K562 (cell line): Measurements from ENCODE around the gene NKX1-2. TPM values are rescaled to one million over a fixed set of nuclear protein-coding genes. Genes with fewer than 3 reads are reported as not detected.

Experiments
- ARID1B ChIP-seq: fragments of 450-650 bp; IDR thresholded peaks from 2 replicates; pipeline ENCODE4 v1.6.1; 2016; ENCODE audit warnings: antibody characterized with exemption, mild to moderate bottlenecking, inconsistent platforms
- ATF7 ChIP-seq: fragments of 450-650 bp; IDR thresholded peaks from 2 replicates; pipeline ENCODE4 v1.7.1; 2014; ENCODE audit warnings: mild to moderate bottlenecking, moderate library complexity
- BRD9 ChIP-seq: fragments of 450-650 bp; IDR thresholded peaks from 2 replicates; pipeline ENCODE4 v1.6.1; 2018; ENCODE audit warnings: low read depth; ENCODE audit not compliant: partially characterized antibody
- CBFA2T3 ChIP-seq: fragments of 450-650 bp; IDR thresholded peaks from 2 replicates; pipeline ENCODE4 v1.6.1; 2017
- DACH1 ChIP-seq: fragments of 450-650 bp; IDR thresholded peaks from 2 replicates; pipeline ENCODE4 v1.6.1; 2018; ENCODE audit not compliant: partially characterized antibody
- EP400 ChIP-seq: fragments of 450-650 bp; IDR thresholded peaks from 2 replicates; pipeline ENCODE4 v1.6.1; 2017; ENCODE audit warnings: antibody characterized with exemption, mild to moderate bottlenecking, moderate library complexity
- FOXJ2 ChIP-seq: fragments of 200-800 bp; sonication (Bioruptor generic); IDR thresholded peaks from 2 replicates; pipeline ENCODE4 v1.6.1; 2016; ENCODE audit warnings: missing genetic modification characterization, missing compliant biosample characterization
- HDAC2 ChIP-seq: fragments of 450-650 bp; IDR thresholded peaks from 2 replicates; pipeline ENCODE4 v1.6.1; 2016; ENCODE audit warnings: mild to moderate bottlenecking
- HDAC3 ChIP-seq: fragments of 450-650 bp; IDR thresholded peaks from 2 replicates; pipeline ENCODE4 v1.6.1; 2018; ENCODE audit warnings: borderline replicate concordance, mild to moderate bottlenecking, moderate library complexity; ENCODE audit not compliant: partially characterized antibody
- KDM1A ChIP-seq, 2 experiments: fragments of 450-650 bp; IDR thresholded peaks; 2 replicates each; pipeline ENCODE4 v1.6.1; 2016; ENCODE audit warnings: mild to moderate bottlenecking in 2 of 2
- KDM5B ChIP-seq: fragments of 200-600 bp; sonication (generic); IDR thresholded peaks from 2 replicates; pipeline ENCODE4 v1.6.1; 2012; ENCODE audit warnings: low read depth, mild to moderate bottlenecking, moderate library complexity, low read length, control low read depth, inconsistent platforms; ENCODE audit not compliant: insufficient replicate concordance
- KHSRP ChIP-seq: fragments of 450-650 bp; IDR thresholded peaks from 2 replicates; pipeline ENCODE4 v1.6.1; 2017
- KLF16 ChIP-seq: IDR thresholded peaks from 2 replicates; pipeline ENCODE4 v1.6.1; 2016; ENCODE audit warnings: antibody characterized with exemption
- NCOR1 ChIP-seq: fragments of 450-650 bp; IDR thresholded peaks from 2 replicates; pipeline ENCODE4 v1.6.1; 2016; ENCODE audit warnings: mild to moderate bottlenecking, moderate library complexity
- TEAD1 ChIP-seq, 2 experiments: fragments of 450-650 bp in 1 of 2; sonication (generic) in 1 of 2; formaldehyde crosslinking; IDR thresholded peaks; 2 replicates each; pipeline versions ENCODE4 v1.4.0 to v1.8.0; 2020 to 2022; ENCODE audit warnings: mild to moderate bottlenecking in 2 of 2, missing genetic modification reagents in 1 of 2
- TRIM24 ChIP-seq, 2 experiments: fragments of 450-650 bp; IDR thresholded peaks; 2 replicates each; pipeline ENCODE4 v1.6.1; 2016
- U2AF2 ChIP-seq: fragments of 200-400 bp; formaldehyde crosslinking; optimal IDR thresholded peaks from 2 replicates; pipeline ENCODE3; 2017; ENCODE audit warnings: low read depth, mild to moderate bottlenecking, low read length
- ZFX ChIP-seq: sonication (generic); formaldehyde crosslinking; IDR thresholded peaks from 2 replicates; pipeline ENCODE4 v1.8.0; 2022; ENCODE audit warnings: mild to moderate bottlenecking, missing genetic modification reagents, moderate library complexity
- ZNF174 ChIP-seq: fragments of 250-450 bp; sonication (Bioruptor Pico); IDR thresholded peaks from 2 replicates; pipeline ENCODE4 v1.4.0; 2020; ENCODE audit warnings: mild to moderate bottlenecking
- ZNF23 ChIP-seq: fragments of 250-450 bp; sonication (Bioruptor Pico); IDR thresholded peaks from 2 replicates; pipeline ENCODE4 v1.4.0; 2020; ENCODE audit warnings: mild to moderate bottlenecking
- ZNF347 ChIP-seq: fragments of 450-650 bp; formaldehyde crosslinking; IDR thresholded peaks from 2 replicates; pipeline ENCODE4 v1.4.0; 2020; ENCODE audit warnings: low read depth, mild to moderate bottlenecking, moderate library complexity
- polyA plus RNA-seq, 8 experiments: library from polyadenylated mRNA; depleted of rRNA in 4 of 8; stranded (reverse) in 5 of 8; unstranded in 3 of 8; fragments of >200 nt; fragmentation: Nextera tagmentation in 2 of 8; fragmentation: Illumina TruSeq in 1 of 8; extraction: Ambion mirVana in 2 of 8; extraction: Trizol in 1 of 8; gene quantifications; 2 replicates each; pipeline versions ENCODE4 v1.2.1 to v1.2.3, GENCODE V29; 2011 to 2014; ENCODE audit warnings: inconsistent platforms in 1 of 8, missing spikeins in 1 of 8
- total RNA-seq, 7 experiments: library from RNA; depleted of rRNA in 6 of 7; stranded (reverse); fragments of >200 nt in 6 of 7; fragmentation: Illumina TruSeq in 2 of 7; extraction: Trizol in 2 of 7; gene quantifications; 2 replicates each; pipeline versions ENCODE4 v1.2.1 to v1.2.3, GENCODE V29; 2011 to 2021; ENCODE audit warnings: low replicate concordance in 1 of 7
- TF ChIP-seq, protein P1 (sequence below), 2 experiments: fragments of 150-350 bp in 1 of 2; IDR thresholded peaks; 2 replicates each; pipeline ENCODE4 v1.6.1; 2012 to 2016; ENCODE audit warnings: low read depth in 2 of 2, low read length in 2 of 2, mild to moderate bottlenecking in 1 of 2, moderate library complexity in 1 of 2
- TF ChIP-seq, protein P2 (sequence below), 2 experiments: fragments of 450-650 bp in 1 of 2; sonication (generic) in 1 of 2; formaldehyde crosslinking in 1 of 2; IDR thresholded peaks in 1 of 2; conservative IDR thresholded peaks in 1 of 2; 2 replicates each; pipeline versions ENCODE4 v1.6.1 to v1.8.1; 2016 to 2023; ENCODE audit warnings: mild to moderate bottlenecking in 2 of 2, moderate library complexity in 2 of 2, inconsistent platforms in 1 of 2, missing genetic modification reagents in 1 of 2

The NKX1-2 gene
- total and polyA plus RNA-seq, 9 of the 15 experiments (the other 6 are each of a cell fraction or from before 2014, with no cell fraction given), result not detected

DNA sequence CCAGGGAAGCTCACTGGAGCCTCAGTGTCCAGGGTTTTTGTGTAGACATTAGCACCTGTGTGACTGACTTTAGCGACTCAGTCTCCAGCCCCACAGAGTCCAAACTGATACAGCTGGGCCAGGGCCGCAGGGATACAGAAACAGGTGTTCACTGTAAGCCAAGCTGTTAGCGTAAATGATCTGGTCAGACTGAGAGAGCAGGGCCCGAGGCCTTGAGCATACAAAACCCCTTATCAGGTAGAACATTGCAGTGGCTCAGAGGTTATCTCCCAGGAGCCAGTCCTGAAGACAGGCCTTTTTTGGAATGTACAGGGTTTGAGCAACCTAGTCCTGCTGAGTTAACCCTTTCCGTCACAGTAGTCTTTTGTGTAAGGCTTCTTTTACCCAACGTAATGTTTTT, 36.8 kb upstream of the NKX1-2 start (continued):
- TF ChIP-seq, protein P1, sequence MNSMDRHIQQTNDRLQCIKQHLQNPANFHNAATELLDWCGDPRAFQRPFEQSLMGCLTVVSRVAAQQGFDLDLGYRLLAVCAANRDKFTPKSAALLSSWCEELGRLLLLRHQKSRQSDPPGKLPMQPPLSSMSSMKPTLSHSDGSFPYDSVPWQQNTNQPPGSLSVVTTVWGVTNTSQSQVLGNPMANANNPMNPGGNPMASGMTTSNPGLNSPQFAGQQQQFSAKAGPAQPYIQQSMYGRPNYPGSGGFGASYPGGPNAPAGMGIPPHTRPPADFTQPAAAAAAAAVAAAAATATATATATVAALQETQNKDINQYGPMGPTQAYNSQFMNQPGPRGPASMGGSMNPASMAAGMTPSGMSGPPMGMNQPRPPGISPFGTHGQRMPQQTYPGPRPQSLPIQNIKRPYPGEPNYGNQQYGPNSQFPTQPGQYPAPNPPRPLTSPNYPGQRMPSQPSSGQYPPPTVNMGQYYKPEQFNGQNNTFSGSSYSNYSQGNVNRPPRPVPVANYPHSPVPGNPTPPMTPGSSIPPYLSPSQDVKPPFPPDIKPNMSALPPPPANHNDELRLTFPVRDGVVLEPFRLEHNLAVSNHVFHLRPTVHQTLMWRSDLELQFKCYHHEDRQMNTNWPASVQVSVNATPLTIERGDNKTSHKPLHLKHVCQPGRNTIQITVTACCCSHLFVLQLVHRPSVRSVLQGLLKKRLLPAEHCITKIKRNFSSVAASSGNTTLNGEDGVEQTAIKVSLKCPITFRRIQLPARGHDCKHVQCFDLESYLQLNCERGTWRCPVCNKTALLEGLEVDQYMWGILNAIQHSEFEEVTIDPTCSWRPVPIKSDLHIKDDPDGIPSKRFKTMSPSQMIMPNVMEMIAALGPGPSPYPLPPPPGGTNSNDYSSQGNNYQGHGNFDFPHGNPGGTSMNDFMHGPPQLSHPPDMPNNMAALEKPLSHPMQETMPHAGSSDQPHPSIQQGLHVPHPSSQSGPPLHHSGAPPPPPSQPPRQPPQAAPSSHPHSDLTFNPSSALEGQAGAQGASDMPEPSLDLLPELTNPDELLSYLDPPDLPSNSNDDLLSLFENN (IDR thresholded peaks at IDR 0.05; ENCODE audit: low read depth in 2 of 2, low read length in 2 of 2), result peak in 1 of 2 experiments; percentile 73; a peak in 1 of 4 replicates
- TF ChIP-seq ZNF347 (CRISPR knock-in tag), result no peak
- peak; percentile 80 for TF ChIP-seq KLF16
- TF ChIP-seq ATF7, result no peak
- no peak for TF ChIP-seq BRD9
- TF ChIP-seq KDM5B, result no peak
- TF ChIP-seq TRIM24 (IDR thresholded peaks at IDR 0.05), result peak; percentile 92
- TF ChIP-seq FOXJ2 (tag), result no peak
- TF ChIP-seq HDAC2, result no peak
- peak; percentile 48 for TF ChIP-seq ZFX
- peak in 1 of 2 experiments; percentile 73; a peak in 1 of 4 replicates for TF ChIP-seq TEAD1 (CRISPR knock-in tag; IDR thresholded peaks at IDR 0.05)
- no peak for TF ChIP-seq DACH1
- TF ChIP-seq CBFA2T3, result peak; percentile 95
- no peak for TF ChIP-seq U2AF2
- TF ChIP-seq KDM1A (IDR thresholded peaks at IDR 0.05), result 0 out of 4 replicates have a peak, but pooled peaks of 1 of the 2 experiments have one; percentile 38
- TF ChIP-seq, protein P2, sequence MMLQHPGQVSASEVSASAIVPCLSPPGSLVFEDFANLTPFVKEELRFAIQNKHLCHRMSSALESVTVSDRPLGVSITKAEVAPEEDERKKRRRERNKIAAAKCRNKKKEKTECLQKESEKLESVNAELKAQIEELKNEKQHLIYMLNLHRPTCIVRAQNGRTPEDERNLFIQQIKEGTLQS (IDR thresholded peaks at IDR 0.05), result no peak
- TF ChIP-seq, protein P2 (CRISPR knock-in tag; conservative IDR thresholded peaks at IDR 0.05), result no peak
- TF ChIP-seq ARID1B, result peak; percentile 92
- no peak for TF ChIP-seq KHSRP
- TF ChIP-seq EP400, result no peak
- TF ChIP-seq NCOR1, result peak; percentile 90
- TF ChIP-seq ZNF174 (CRISPR knock-in tag), result no peak
- TF ChIP-seq HDAC3, result peak; percentile 52
- TF ChIP-seq ZNF23, result no peak
